Measurements from ENCODE around the gene ANKS1A.

- TF ChIP-seq CTCF (conservative IDR thresholded peaks at IDR 0.05; ENCODE audit: low read length) (no peak), EZH2phosphoT487 (IDR thresholded peaks at IDR 0.05; ENCODE audit: borderline replicate concordance) (no peak)
These were observed 137.6 kb downstream of the ANKS1A start for GRCh38 chr6:35026434-35027222.

Measured in Loucy (cell line).